HG02763 (cell line): ENCODE results near the gene COL9A1.

ENCODE experiments used
- ATAC-seq: cut with Tn5 transposase; IDR thresholded peaks from one replicate; pipeline ENCODE4 v1.9.1; 2021; ENCODE audit warnings: mild to moderate bottlenecking, moderate library complexity; ENCODE audit not compliant: unreplicated experiment

COL9A1 gene

DNA sequence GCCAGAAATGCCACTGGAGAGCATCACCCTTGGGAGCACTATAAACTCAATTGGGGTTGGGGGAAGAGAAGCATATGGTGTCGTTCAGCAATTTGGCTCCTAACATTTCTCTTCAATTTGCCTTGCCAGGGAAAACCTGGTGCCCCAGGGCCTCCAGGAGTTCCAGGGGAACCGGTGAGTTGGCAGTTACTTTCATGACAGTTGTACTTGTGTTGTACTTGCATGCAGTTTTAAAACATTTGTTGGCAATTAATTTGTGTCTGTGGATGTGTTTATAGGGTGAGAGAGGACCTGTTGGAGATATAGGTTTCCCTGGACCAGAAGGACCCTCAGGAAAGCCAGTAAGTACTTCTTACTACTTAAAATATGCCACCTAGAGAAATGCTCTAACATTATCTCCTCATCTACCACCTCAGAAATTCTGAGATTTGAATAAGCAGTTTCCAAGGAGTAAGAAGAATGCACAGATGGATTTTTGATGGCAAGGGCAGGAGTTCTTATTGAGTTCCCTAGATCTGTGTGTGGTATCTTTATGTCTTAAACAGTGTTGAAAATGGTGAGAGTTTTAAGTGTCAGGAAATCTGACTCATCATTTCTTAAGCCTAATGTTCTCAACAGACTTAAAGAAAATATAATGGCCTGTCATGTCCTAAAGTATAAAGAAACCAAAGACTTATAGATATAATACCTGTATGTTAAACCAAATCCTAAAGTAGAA is 122.5 kb downstream of the COL9A1 start:
- ATAC-seq: no peak

DNA sequence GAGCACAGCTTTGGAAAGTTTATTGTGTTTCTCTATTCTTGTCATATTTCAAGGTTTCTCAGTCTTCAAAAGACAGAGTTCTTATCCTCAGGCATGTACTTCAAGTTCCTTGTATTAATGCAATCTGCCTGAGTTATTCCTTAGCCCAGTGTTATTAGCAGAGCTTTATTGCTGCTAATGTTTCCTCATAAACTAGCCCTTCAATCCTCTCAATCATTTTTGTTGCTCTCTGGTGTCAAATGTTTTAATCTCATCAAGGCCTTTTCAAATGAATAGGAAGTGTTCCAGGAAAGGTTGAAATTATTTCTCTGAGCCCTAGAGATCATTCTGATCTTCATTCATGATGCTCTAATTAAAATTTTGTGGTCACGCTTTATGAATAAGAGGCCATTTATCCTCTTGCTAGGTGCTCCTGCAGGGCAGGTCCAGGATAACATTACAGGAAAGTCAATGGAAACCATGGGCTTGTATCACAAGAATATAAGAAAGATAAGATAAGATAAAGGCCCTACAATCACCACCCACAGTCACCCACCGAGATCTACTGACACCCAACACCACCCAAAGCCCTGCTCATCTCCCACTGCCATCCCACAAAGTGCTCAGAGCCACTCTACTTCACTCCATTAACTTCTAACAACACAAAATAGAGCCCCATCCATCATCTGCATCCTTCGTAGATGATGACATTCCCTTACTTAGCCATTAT is 125.9 kb downstream of the COL9A1 start:
- no peak for ATAC-seq

DNA sequence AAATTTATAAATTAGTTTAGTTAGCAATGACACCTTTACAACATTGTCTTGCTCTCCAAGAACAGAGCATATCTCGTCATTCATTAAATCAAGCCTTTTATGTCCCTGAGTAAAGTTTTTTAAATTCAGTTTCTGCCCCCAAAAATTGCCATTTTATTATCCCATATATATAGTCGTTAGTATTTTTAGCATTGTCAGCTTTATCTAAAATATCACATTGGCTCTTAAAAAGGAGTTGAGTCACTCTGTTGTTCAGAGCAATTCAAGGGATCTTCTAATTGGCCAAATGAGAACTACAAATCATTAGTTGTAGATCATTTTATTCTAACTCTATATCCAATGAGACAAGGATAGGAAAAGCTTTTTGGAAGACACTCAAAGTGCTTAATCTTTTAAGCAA is 127.1 kb downstream of the COL9A1 start:
- ATAC-seq: no peak

DNA sequence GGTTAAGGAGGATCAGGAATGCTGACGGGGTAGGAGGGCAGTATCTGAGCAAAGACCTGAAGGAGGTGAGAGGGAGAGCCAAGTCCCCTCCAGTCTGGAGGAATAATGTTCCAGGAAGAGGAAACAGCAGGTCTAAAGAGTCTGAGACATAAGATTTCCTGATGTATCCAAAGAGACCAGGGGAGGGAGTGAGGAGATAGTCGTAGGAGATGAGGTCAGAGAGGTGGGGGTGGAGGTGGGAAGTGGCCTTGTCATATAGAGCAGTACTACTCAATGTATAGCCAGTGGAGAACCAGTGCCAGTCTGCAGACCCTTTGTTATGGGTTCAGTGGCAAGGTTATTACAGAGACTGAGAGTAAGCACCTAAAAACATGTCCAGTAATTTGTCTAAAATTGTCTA is 130.6 kb downstream of the COL9A1 start:
- no peak for ATAC-seq

DNA sequence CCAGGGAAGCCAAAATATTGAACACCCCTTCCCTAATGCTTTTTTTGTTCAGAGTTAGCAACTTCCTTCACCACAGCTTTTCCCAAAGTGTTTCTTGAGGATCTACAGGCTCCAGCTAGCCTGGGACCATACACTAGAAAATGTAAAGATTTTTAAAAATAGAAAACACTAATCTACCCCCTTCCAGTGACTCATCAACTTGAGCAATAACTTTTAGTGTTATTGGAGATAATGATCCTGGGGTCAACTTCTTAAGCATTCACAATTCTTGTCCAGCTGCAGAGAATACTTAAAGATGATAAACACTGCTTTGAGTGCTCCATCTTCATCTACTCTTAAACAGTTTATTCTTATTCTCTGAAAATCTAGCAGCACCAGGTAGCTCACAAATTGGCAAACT is 131.6 kb downstream of the COL9A1 start:
- ATAC-seq: no peak

DNA sequence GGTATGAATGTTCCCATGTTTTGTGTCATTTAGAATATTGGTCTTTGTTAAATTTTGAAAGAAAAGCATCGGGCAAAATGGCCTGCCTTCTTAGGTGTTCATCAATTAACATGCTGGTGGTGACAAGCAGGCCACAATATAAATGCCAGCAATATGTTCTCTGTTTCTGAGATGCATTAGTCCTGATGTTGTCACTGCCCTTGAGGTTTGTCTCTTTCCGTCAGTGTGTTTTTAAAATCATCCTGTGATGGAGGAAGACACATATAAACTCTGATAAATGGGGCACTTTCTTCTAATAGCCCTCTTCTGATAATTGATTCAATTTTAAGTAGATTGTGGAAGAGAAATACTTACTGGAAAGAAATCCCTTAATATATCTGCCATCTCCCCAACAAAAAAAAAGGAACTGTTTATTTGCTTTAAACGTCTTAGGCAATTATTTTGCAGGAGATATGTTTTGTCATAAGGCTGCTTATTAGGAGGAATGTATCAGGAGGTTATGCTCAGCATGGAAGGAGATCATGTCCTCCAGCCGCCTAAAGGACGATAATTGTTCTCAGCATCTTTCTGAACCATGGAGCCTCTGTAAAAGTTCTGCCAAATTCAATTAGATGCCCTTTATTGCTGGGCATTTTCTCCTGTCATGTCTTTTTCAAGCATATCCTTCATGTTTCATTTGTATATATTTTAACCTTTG is 134.1 kb downstream of the COL9A1 start:
- ATAC-seq: no peak
